Smooth muscle cell of the brain vasculature (primary cell): ENCODE results near the gene HIGD1A.

Experiments
- DNase-seq: peaks from one replicate; pipeline ENCODE4 v3.0.0-alpha.2; 2012; ENCODE audit warnings: low read depth, low spot score

The HIGD1A gene

DNA sequence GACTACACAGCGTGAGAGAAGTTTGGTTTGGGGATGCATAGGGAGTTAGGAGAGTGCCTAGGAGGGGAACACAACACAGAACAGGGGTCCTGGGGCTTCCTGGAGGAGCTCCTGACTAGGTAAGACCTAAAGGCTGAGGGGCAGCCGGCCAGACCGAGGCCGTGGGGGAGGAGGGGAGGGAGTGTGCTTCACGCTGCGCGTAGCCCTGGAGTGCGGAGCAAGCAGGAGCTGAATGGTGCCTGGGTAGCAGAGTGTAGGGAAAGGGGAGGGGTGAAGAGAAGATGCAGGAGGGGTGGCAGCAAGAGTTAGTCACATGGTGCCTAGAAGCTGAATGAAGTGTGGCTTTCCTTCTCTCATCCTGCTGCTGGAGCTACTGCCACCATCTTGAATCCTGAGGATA, 69.3 kb downstream of the HIGD1A start:
- no peak for DNase-seq

DNA sequence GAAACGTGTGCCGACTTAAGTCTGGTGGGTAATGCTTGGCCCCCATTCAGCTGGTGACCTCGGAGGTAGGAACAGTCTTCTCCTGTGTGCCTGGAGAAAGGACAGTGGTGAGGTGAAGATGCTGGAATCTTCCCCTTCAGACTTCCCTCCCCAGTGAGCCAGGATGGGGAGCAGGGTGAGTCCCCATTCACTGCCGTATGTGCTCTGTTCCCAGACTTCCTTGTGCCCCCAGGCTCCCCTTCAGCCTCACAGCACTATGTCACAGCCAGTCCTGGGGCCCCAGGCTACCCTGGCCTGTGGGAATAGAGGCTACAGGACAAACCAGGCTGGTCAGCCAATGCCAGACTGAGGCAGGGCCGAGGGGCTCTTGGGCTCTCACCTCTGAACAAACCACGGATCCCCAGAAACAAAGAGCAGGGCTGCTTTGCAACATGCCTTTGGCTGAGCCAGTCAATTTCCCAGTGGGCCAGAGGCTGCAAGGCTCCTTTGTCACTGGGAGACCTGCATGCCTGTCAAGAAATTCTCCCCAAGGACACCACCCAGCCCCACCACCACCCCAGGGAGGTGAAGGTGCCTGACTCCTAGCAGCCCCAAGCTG, 69.9 kb downstream of the HIGD1A start:
- no peak for DNase-seq

GRCh38 chr3:42733501-42734262, 70.6 kb downstream of the HIGD1A start:
- no peak for DNase-seq
